NCI-H446 treated with DMSO at 0.1 percent for 48 hours (cell line): Measurements from ENCODE around the gene TBX4.
"Not testable (repeated sequence)": the region's sequence is repeated elsewhere in the genome, so short reads cannot be mapped to it uniquely, and the experiment has no call there.

Source experiments
- DNase-seq: peaks from one replicate; lab custom pipeline; 2025; lab: John Stamatoyannopoulos, UW

The TBX4 gene

GRCh38 chr17:61498042-61498994 lies 46.1 kb downstream of the TBX4 start:
- no peak for DNase-seq

DNA sequence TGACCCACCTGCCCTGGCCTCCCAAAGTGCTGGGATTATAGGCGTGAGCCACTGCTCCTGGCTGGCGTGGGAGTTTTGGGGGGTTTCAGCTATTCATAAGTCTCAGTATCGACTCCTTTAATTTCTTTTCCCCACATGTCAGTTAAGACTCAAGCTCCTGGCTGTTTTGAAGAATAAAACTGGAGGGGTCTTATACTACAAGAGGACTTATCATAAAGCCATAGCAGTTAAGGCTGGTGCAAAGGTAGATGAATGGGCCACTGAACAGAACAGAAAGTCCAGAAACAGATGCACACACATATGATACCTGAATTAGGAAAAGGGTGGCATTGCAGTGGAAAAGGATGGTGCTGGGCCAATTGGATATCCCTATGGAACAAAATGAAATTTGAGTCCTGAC lies 47.4 kb downstream of the TBX4 start:
- DNase-seq, result no peak

GRCh38 chr17:61500287-61500686 lies 48.1 kb downstream of the TBX4 start:
- no peak for DNase-seq

DNA sequence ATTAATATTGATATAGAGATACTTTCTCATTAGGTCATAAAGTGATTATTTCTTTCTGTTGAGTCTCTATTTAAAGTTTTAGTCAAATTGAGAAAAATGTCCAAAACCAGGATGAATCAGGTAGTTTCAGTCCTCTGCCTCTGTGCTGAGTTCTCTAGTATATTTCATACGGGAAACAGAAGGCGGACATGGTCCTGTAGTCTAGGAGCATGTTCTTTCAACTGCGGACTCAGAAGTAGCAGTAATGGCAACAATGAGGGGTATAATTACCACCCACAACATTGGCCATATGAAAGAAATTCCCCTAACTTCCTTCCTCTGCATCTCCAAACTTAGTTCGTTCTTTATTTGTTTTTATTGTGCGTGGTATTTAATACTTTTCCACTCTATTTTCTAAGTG lies 50.1 kb downstream of the TBX4 start:
- no peak for DNase-seq

DNA sequence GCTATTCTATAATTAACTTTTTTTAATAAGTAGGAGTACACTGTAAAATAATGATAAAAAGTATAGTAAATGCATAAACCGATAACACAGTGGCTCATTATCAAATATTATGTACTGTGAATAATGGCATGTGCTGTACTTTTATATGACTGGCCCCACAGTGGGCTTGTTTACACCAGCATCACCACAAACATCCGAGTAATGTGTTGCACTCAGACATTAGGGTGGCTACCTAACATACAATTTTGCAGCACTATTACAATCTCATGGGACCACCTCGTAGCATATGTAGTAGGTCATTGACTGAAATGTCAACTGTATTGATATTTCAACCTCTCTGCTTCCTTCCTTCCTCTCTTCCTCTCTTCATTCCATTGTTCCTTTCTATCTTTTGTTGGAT lies 51.7 kb downstream of the TBX4 start:
- no peak for DNase-seq

- DNase-seq, result no peak
Measured at GRCh38 chr17:61504697-61505096, 52.5 kb downstream of the TBX4 start.

DNA sequence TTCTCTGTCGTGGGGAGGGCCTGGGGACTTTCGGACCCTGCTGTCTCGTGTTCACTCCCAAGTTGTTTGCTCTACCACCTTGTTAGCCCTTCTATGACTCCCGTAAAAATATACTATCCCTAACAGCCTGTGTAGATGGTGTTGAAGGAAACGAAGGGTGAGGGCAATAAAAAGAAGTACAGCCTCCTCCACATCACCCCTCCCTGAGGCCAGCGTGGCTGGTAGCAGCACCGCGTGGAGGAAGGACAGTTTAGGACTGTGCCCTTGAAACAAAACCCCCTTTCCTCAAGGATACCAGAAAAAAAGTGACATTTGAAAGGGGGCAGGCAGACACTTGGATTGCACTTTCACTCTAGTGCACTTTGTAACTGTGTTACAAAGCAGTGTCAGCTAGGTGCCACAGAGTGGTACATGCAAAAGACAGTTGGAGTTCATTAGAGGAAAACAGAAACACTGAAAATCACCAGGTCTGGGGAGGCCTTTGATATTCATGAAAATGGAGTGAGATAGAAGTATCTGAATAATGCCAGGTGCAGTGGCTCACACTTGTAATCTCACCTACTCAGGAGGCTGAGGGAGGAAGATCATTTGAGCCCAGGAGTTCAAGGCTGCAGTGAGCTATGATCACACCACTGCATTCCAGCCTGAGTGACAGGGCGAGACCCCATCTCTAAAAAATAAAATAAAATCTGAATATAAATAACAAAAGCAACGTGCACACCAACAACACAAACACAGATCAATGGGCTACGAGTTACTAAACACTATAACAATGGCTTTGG lies 53.8 kb downstream of the TBX4 start:
- no peak for DNase-seq

DNA sequence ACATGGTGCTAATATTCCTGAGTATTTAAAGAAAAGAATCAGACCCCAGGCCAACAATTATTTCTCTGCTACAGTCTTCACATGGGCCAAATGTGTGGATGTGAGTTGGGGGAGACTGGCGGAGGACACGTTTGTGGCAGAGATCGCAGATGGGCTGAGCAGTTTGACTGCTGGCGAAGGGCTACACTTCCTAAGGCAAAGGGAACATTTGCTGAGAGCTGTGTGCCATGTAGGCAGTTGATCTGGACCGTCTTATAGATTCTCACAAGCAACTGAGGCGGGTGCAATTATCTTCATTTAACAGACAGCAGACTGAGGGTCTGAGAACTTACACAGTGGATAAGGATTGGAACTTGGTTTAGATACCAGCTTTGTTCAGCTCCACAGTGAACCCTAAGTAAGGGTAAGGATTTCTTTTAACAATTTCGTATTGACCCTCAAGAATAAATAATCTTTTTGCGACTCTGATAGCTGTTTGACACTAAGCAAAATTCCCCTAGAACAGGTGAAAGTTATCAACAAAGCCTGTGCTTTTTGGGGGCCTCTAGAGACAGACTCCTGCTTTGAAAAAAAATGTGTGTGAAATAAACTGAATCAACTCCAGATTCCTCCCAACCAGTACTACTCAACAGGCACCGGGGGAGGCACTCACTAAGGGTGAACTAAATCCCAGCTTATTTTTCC lies 55.3 kb downstream of the TBX4 start:
- no peak for DNase-seq

DNA sequence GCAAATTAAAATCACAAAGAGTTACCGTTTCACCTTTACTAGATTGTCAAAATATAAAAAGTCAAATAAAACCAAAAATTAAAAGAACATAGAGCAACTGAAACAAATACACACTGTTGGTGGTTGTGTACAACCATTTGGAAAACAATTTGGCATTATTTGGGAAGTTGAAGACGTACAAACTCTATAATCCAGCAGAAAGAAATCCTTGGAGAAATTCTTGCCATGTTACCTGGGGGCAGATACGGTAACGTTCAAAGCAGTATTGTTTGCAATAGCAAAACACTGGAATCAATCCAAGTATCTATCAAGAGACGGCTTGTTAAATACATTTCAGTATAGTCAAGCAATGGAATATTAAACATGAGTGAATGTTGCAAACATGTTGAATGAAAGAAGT lies 56.7 kb downstream of the TBX4 start:
- DNase-seq, result no peak

GRCh38 chr17:61509454-61509853 lies 57.2 kb downstream of the TBX4 start:
- DNase-seq, result not testable (repeated sequence)

GRCh38 chr17:61510237-61510636 lies 58.0 kb downstream of the TBX4 start:
- no peak for DNase-seq

- DNase-seq, result no peak
Measured at GRCh38 chr17:61510991-61511390, 58.8 kb downstream of the TBX4 start.

GRCh38 chr17:61511480-61512182 lies 59.4 kb downstream of the TBX4 start:
- no peak for DNase-seq

GRCh38 chr17:61514491-61514890 lies 62.3 kb downstream of the TBX4 start:
- no peak for DNase-seq

GRCh38 chr17:61517265-61517664 lies 65.0 kb downstream of the TBX4 start:
- DNase-seq, result no peak

GRCh38 chr17:61517843-61518606 lies 65.8 kb downstream of the TBX4 start:
- DNase-seq, result no peak

- DNase-seq, result no peak
Measured at GRCh38 chr17:61519139-61519538, 66.9 kb downstream of the TBX4 start.

DNA sequence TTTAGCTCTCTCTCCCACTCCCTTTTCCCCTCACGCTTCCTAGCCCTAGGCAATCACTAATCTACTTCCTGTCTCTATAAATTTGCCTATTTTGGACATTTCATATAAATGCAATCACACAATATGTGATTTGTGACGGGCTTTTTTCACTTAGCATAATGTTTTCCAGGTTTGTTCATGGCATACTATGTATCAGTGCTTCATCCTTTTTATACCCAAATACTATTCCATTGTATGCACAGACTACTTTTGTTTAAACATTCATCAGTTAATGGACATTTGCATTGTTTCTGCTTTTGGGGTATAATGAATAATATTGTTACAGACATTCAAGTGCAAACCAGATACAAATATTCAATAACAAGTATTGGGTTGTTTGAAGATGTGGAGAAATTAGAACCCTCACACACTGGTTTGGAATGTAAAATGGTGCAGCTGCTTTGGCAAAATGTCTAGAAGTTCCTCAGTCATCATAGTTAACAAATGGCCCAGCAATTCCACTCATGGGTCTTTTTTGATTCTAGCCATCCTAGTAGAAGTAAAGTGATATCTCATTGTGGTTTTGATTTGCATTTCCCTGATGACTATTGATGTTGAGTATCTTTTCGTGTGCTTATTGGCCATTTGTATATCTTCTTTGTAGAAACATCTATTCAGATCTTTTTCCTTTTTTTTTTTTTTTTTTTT lies 67.7 kb downstream of the TBX4 start:
- no peak for DNase-seq

GRCh38 chr17:61520897-61521296 lies 68.7 kb downstream of the TBX4 start:
- no peak for DNase-seq

DNA sequence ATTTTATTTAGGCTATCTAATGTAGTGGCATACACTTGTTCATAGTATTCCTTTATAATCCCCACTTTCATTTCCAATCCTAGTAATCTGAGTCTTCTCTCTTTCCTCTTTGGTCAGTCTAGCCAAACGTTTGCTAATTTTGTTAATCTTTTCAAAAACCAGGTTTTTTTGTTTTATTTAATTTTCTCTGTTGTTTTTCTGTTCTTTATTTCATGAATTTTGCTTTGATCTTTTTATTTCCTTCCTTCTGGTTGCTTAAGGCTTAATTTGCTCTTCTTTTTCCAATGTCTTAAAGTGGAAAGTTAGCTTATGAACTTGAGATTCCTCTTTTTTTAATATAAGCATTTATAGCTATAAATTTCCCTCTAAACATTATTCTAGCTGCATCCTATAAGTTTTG lies 69.9 kb downstream of the TBX4 start:
- no peak for DNase-seq

- no peak for DNase-seq
Measured at GRCh38 chr17:61524319-61524718, 72.1 kb downstream of the TBX4 start.
